Natural killer cell treated with Interleukin-12 subunit alpha and Interleukin-12 subunit beta and Interleukin-15 and Interleukin-18, amount 100 ng/mL, for 72 hours (primary cell): ENCODE results near the gene MEMO1. TPM values are rescaled to one million over a fixed set of nuclear protein-coding genes. Genes with fewer than 3 reads are reported as not detected.

Experiments
- ATAC-seq, 2 donors: fragments of 150-1000 bp; cut with Tn5 transposase in 1 of 2; sonication (Bioruptor Pico), chemical (Tn5 transposase) in 1 of 2; 2 replicates each; pipeline ENCODE4 v1.10.0; 2021
- DNase-seq: peaks from one replicate; pipeline ENCODE4 v3.0.0; 2022; ENCODE audit warnings: low spot score
- H3K27ac Mint-ChIP-seq, 2 donors: 1 replicate in 1 of 2; 2 replicates in 1 of 2; pipeline ENCODE4 v1.8.0; 2022; ENCODE audit warnings: mixed read lengths in 2 of 2, mild to moderate bottlenecking in 1 of 2, moderate library complexity in 1 of 2
- H3K27me3 Mint-ChIP-seq, 2 donors: 1 replicate in 1 of 2; 2 replicates in 1 of 2; pipeline ENCODE4 v1.8.0; 2022; ENCODE audit warnings: mixed read lengths in 2 of 2
- H3K36me3 Mint-ChIP-seq: one replicate; pipeline ENCODE4 v1.8.0; 2022; ENCODE audit warnings: mixed read lengths
- H3K4me1 Mint-ChIP-seq, 2 donors: 1 replicate in 1 of 2; 2 replicates in 1 of 2; pipeline ENCODE4 v1.8.0; 2022; ENCODE audit warnings: low read depth in 2 of 2, mixed read lengths in 2 of 2, mild to moderate bottlenecking in 1 of 2
- H3K4me3 Mint-ChIP-seq: one replicate; pipeline ENCODE4 v1.8.0; 2022; ENCODE audit warnings: mixed read lengths
- H3K9me3 Mint-ChIP-seq: 2 replicates; pipeline ENCODE4 v1.8.0; 2022; ENCODE audit warnings: mixed read lengths
- total RNA-seq, 2 donors: library from RNA; stranded (reverse); gene quantifications; one replicate each; pipeline ENCODE4 v1.2.3, GENCODE V29; 2022

MEMO1 gene
- total RNA-seq, 2 donors from 2014 or later, result 68.1 to 69.1 TPM

- H3K27ac Mint-ChIP-seq, result peak overlapping the region; percentile 83 to 89
- H3K36me3 Mint-ChIP-seq, result no peaks in the 10 kb centered on the region
Observed at GRCh38 chr2:32009516-32010256, 1.1 kb downstream of the MEMO1 start.

GRCh38 chr2:32008805-32009515, 1.8 kb downstream of the MEMO1 start:
- DNase-seq, result no peak
- Mint-ChIP-seq H3K4me1 (peaks cover 44 to 62% of the 10 kb centered on the region in 2 donors), H3K27ac (peak overlapping the region; percentile 83 to 89), H3K36me3 (no peaks in the 10 kb centered on the region), H3K4me3 (peak overlapping the region; percentile 93), H3K9me3 (no peaks in the 10 kb centered on the region), H3K27me3 (no peaks in the 10 kb centered on the region)
- ATAC-seq, result no peak

More at GRCh38 chr2:32009516-32010256, 1.1 kb downstream of the MEMO1 start:
- Mint-ChIP-seq H3K4me3 (peak overlapping the region; percentile 93), H3K27me3 (no peaks in the 10 kb centered on the region), H3K4me1 (peaks cover 43 to 56% of the 10 kb centered on the region in 2 donors), H3K9me3 (no peaks in the 10 kb centered on the region)
- DNase-seq, result peak; percentile 70
- peak; percentile 47 to 56 for ATAC-seq

- Mint-ChIP-seq H3K27me3 (no peaks in the 10 kb centered on the region), H3K4me3 (no peak overlapping the region), H3K27ac (no peak overlapping the region), H3K9me3 (no peaks in the 10 kb centered on the region), H3K4me1 (peaks cover 45 to 64% of the 10 kb centered on the region in 2 donors), H3K36me3 (no peaks in the 10 kb centered on the region)
- ATAC-seq, result no peak
- no peak for DNase-seq
Observed at GRCh38 chr2:32007121-32007391, 3.8 kb downstream of the MEMO1 start.

GRCh38 chr2:32005371-32005976, 5.3 kb downstream of the MEMO1 start:
- H3K27me3 Mint-ChIP-seq, result no peaks in the 10 kb centered on the region
- H3K9me3 Mint-ChIP-seq, result no peaks in the 10 kb centered on the region
- H3K4me1 Mint-ChIP-seq, result peaks cover 40 to 58% of the 10 kb centered on the region in 2 donors
- peak overlapping the region; percentile 15 for H3K4me3 Mint-ChIP-seq
- no peak overlapping the region for H3K27ac Mint-ChIP-seq
- no peak for DNase-seq
- ATAC-seq, result no peak
- H3K36me3 Mint-ChIP-seq, result no peaks in the 10 kb centered on the region

GRCh38 chr2:32003791-32004190, 7.0 kb downstream of the MEMO1 start:
- H3K36me3 Mint-ChIP-seq, result no peaks in the 10 kb centered on the region
- H3K4me1 Mint-ChIP-seq, result peaks cover 43 to 61% of the 10 kb centered on the region in 2 donors
- no peak overlapping the region for H3K27ac Mint-ChIP-seq
- DNase-seq (no peak), ATAC-seq (no peak)
- no peak overlapping the region for H3K4me3 Mint-ChIP-seq
- H3K27me3 Mint-ChIP-seq, result no peaks in the 10 kb centered on the region
- H3K9me3 Mint-ChIP-seq, result no peaks in the 10 kb centered on the region

- H3K27me3 Mint-ChIP-seq, result no peaks in the 10 kb centered on the region
- H3K9me3 Mint-ChIP-seq, result no peaks in the 10 kb centered on the region
- H3K4me1 Mint-ChIP-seq, result peaks cover 47 to 61% of the 10 kb centered on the region in 2 donors
- DNase-seq, result no peak
- no peak overlapping the region for H3K27ac Mint-ChIP-seq
- H3K36me3 Mint-ChIP-seq, result no peaks in the 10 kb centered on the region
- ATAC-seq, result no peak
- H3K4me3 Mint-ChIP-seq, result no peak overlapping the region
Observed at GRCh38 chr2:32002406-32002805, 8.4 kb downstream of the MEMO1 start.

GRCh38 chr2:31999438-31999837, 11.4 kb downstream of the MEMO1 start:
- peak overlapping the region; percentile 61 for H3K4me3 Mint-ChIP-seq
- peaks cover 43 to 55% of the 10 kb centered on the region in 2 donors for H3K4me1 Mint-ChIP-seq
- no peak for DNase-seq
- H3K9me3 Mint-ChIP-seq, result no peaks in the 10 kb centered on the region
- H3K36me3 Mint-ChIP-seq, result no peaks in the 10 kb centered on the region
- no peaks in the 10 kb centered on the region for H3K27me3 Mint-ChIP-seq
- no peak for ATAC-seq
- H3K27ac Mint-ChIP-seq, result peak overlapping the region; percentile 51 to 57

- DNase-seq (no peak), ATAC-seq (peak in 1 of 2 donors; percentile 36)
- Mint-ChIP-seq H3K27ac (peak overlapping the region; percentile 51 to 57), H3K4me1 (peaks cover 43 to 51% of the 10 kb centered on the region in 2 donors), H3K27me3 (no peaks in the 10 kb centered on the region), H3K36me3 (no peaks in the 10 kb centered on the region), H3K4me3 (peak overlapping the region; percentile 61), H3K9me3 (no peaks in the 10 kb centered on the region)
Observed at GRCh38 chr2:31998731-31999383, 12.0 kb downstream of the MEMO1 start.

- Mint-ChIP-seq H3K4me1 (peaks cover 46 to 53% of the 10 kb centered on the region in 2 donors), H3K27me3 (no peaks in the 10 kb centered on the region), H3K36me3 (no peaks in the 10 kb centered on the region), H3K4me3 (peak overlapping the region; percentile 61), H3K9me3 (no peaks in the 10 kb centered on the region), H3K27ac (peak overlapping the region; percentile 57)
- DNase-seq (no peak), ATAC-seq (peak; percentile 72 to 80)
Observed at GRCh38 chr2:31997653-31998052, 13.2 kb downstream of the MEMO1 start.

GRCh38 chr2:31996571-31997150, 14.1 kb downstream of the MEMO1 start:
- no peaks in the 10 kb centered on the region for H3K36me3 Mint-ChIP-seq
- no peaks in the 10 kb centered on the region for H3K9me3 Mint-ChIP-seq
- peaks cover 51 to 53% of the 10 kb centered on the region in 2 donors for H3K4me1 Mint-ChIP-seq
- peak overlapping the region; percentile 57 for H3K27ac Mint-ChIP-seq
- no peaks in the 10 kb centered on the region for H3K27me3 Mint-ChIP-seq
- DNase-seq (no peak), ATAC-seq (no peak)
- H3K4me3 Mint-ChIP-seq, result peak overlapping the region; percentile 61

- Mint-ChIP-seq H3K27me3 (no peaks in the 10 kb centered on the region), H3K36me3 (no peaks in the 10 kb centered on the region), H3K4me1 (peaks cover 32 to 35% of the 10 kb centered on the region in 2 donors), H3K9me3 (no peaks in the 10 kb centered on the region), H3K27ac (peak overlapping the region in 1 of 2 donors; percentile 34), H3K4me3 (no peak overlapping the region)
- DNase-seq (no peak), ATAC-seq (no peak)
Observed at GRCh38 chr2:31992934-31993333, 17.9 kb downstream of the MEMO1 start.

GRCh38 chr2:31992025-31992579, 18.7 kb downstream of the MEMO1 start:
- no peaks in the 10 kb centered on the region for H3K9me3 Mint-ChIP-seq
- no peaks in the 10 kb centered on the region for H3K36me3 Mint-ChIP-seq
- H3K4me3 Mint-ChIP-seq, result no peak overlapping the region
- peaks cover 28% of the 10 kb centered on the region in 2 donors for H3K4me1 Mint-ChIP-seq
- DNase-seq (no peak), ATAC-seq (no peak)
- H3K27me3 Mint-ChIP-seq, result no peaks in the 10 kb centered on the region
- no peak overlapping the region for H3K27ac Mint-ChIP-seq

- no peaks in the 10 kb centered on the region for H3K36me3 Mint-ChIP-seq
- peaks cover 18% of the 10 kb centered on the region in 2 donors for H3K4me1 Mint-ChIP-seq
- no peak overlapping the region for H3K27ac Mint-ChIP-seq
- no peaks in the 10 kb centered on the region for H3K9me3 Mint-ChIP-seq
- no peak for DNase-seq
- H3K27me3 Mint-ChIP-seq, result no peaks in the 10 kb centered on the region
- H3K4me3 Mint-ChIP-seq, result no peak overlapping the region
- ATAC-seq, result no peak
Observed at GRCh38 chr2:31989946-31990345, 20.9 kb downstream of the MEMO1 start.
